GM18907 (cell line): Measurements from ENCODE around the gene DACH2.
A peak's percentile ranks its signal among the peaks of the same experiment; 100 is the strongest.

Experiments used
- ATAC-seq: cut with Tn5 transposase; IDR thresholded peaks from one replicate; pipeline ENCODE4 v1.9.1; 2021; ENCODE audit warnings: mild to moderate bottlenecking, moderate library complexity; ENCODE audit not compliant: unreplicated experiment

DACH2 gene

GRCh38 chrX:86295293-86295692, 147.0 kb downstream of the DACH2 start:
- ATAC-seq, result no peak

- ATAC-seq, result no peak
Measured at GRCh38 chrX:86322913-86323312, 174.7 kb downstream of the DACH2 start.

GRCh38 chrX:86329174-86329573, 180.9 kb downstream of the DACH2 start:
- ATAC-seq, result no peak

- no peak for ATAC-seq
Measured at GRCh38 chrX:86348669-86349068, 200.4 kb downstream of the DACH2 start.

DNA sequence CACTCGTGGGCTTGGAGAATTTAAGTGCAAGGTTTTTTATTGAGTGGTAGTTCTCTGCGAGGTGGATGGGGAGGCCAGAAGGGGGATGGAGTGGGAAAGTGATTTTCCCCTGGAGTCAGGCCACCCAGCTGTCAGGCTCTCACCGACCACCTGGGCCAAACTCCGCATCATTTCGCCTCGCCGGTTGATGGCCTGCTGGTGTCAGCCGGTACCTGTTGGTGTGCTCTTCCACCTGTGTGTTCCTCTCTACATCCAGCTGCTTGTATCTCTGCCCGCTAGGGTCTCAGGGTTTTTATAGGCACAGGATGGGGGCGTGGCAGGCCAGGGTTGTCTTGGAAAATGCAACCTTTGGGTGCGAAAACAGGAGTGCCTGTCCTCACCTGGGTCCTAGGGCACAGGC, 200.9 kb downstream of the DACH2 start:
- no peak for ATAC-seq

- ATAC-seq, result no peak
Measured at GRCh38 chrX:86369847-86370630, 221.8 kb downstream of the DACH2 start.

- no peak for ATAC-seq
Measured at GRCh38 chrX:86370927-86371326, 222.7 kb downstream of the DACH2 start.

GRCh38 chrX:86379209-86379608, 231.0 kb downstream of the DACH2 start:
- no peak for ATAC-seq

GRCh38 chrX:86383681-86384540, 235.7 kb downstream of the DACH2 start:
- ATAC-seq, result no peak

GRCh38 chrX:86407371-86407770, 259.1 kb downstream of the DACH2 start:
- no peak for ATAC-seq

- ATAC-seq, result no peak
Measured at GRCh38 chrX:86421771-86422170, 273.5 kb downstream of the DACH2 start.

- no peak for ATAC-seq
Measured at GRCh38 chrX:86436116-86436515, 287.9 kb downstream of the DACH2 start.

DNA sequence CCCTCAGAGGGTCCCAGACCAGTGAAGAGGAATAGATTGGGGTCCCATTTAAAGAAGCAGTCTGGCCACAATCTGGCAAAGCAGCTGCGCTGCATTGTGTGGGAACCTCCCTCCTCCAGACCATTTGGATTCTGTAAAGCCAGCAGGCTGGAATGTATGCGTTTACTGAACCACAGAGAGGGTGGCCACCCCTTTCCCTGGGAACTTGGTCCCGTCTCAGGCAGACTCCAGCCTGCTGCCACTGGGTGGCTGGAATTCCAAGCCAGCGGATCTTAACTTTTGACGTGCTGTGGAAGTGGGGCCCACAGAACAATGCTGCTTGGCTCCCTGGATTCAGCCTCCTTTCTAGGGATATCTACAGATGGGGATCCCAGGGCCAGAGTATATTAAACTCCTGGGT, 307.2 kb downstream of the DACH2 start:
- ATAC-seq, result no peak

DNA sequence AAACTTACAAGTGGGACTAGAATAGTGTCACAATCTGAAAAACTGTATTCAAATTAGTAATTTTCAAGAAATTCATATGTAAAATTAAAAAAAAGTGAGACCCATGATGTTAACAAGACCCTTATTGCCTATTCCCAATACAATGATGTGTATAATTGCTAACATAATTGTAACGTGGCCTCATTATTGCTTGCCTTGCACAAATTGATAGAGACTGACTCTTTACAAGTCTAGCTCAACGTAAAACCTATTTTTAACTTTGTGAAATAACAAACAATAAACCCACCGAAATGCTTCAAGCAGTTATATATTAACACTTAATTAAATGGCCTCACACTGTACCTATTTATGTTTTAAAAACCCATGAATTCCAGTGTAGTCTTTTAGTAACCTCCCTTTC, 312.5 kb downstream of the DACH2 start:
- ATAC-seq, result no peak

DNA sequence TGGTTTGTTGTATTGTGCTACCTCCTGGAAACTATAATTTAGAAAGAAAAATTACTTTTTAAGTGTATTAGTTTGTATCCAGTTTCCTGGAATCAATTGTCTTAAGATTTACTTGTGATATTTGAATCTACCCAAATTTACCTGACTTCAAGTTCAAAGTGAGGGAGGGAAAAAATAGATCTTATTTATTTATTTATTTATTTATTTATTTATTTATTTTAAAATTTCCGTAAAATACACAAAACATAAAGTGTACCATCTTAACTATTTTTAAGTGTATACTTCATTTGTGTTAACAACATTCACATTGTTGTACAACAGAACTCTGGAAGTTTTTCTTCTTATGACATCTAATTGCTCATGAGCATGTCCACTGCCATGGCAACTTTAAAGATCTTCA, 356.0 kb downstream of the DACH2 start:
- no peak for ATAC-seq

- ATAC-seq, result no peak
Measured at GRCh38 chrX:86507331-86507730, 359.1 kb downstream of the DACH2 start.

DNA sequence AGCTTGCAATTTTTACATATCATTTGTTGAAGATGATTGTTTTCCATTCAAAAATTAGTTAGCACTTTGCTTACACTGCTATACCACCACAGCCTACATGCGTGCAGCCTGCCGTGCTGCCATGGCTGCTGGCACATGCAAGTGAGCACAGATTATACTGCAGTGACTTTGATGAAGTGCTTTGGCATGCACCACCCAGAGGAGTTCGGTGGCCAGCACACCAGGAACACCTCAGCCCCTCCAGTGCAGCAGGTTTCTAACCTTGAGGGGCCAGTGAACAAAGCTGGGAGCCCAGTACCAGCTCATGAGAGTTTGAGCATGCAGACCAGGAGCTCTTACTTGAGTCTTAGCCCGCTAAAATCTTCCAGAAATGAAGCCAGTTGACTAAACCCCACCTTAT, 431.5 kb downstream of the DACH2 start:
- ATAC-seq, result no peak

DNA sequence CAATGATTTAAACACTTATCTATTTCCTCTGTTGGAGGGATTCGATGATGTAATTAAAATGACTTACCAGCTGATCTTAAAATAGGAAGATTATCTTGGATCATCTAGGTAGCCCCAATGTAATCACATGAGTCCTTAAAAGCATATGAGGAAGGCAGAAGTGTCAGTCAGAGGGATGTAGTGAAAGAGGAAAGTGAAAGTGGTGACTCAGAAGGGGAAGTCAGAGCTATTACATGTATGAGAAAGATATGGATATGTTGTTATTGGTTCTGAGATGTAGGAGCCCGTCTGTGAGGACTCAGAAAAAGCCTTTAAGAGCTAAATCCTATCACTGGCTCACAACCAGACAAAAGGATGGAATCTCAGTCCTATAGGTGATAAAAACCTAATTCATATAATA, 456.4 kb downstream of the DACH2 start:
- ATAC-seq, result peak; percentile 64

GRCh38 chrX:86696951-86697350, 548.7 kb downstream of the DACH2 start:
- ATAC-seq, result no peak

DNA sequence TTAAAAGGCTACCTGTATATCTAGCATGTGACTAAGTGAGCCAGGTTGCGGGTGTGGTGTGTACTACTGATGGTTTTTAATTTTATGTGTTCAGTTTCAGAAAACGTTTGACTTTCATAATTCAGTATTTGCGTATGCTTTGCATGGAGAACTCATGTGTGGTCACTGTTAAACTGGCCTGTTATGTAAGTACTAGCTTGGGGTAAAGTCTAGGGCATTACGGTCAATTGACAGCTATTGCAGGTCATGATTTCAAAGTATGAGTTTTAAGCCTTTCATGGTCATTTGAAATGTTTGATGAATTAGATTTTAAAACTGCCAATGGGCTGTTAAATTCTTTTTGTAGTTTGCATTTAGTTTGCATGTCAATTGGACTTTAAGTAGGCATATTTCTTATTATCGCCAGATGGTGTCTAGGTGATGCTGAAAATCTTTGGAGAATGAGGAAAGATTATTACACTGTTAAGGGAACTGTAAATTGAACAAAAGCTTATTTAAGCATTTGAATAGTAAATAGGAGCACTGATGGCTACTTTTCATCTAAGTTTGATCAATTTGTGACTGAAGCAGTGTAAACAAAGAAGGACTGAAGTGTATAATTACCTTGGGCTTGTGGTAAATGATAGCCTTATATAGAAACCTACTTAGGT, 563.4 kb downstream of the DACH2 start:
- ATAC-seq, result no peak

- ATAC-seq, result no peak
Measured at GRCh38 chrX:86714441-86714840, 566.2 kb downstream of the DACH2 start.

GRCh38 chrX:86724277-86724676, 576.0 kb downstream of the DACH2 start:
- no peak for ATAC-seq
